Mucosa of stomach (tissue), 1 donor: Measurements from ENCODE around the gene CCN6.
"Not testable (repeated sequence)": the region's sequence is repeated elsewhere in the genome, so short reads cannot be mapped to it uniquely, and the experiment has no call there.

Source experiments
- H3K27me3 ChIP-seq: one replicate; pipeline ENCODE4 v1.7.0; 2013; ENCODE audit warnings: mild to moderate bottlenecking, low read length; ENCODE audit not compliant: control insufficient read depth, insufficient read depth
- H3K36me3 ChIP-seq: one replicate; pipeline ENCODE4 v1.7.0; 2013; ENCODE audit warnings: low read length; ENCODE audit not compliant: control insufficient read depth, insufficient read depth
- H3K4me1 ChIP-seq: one replicate; pipeline ENCODE4 v1.7.0; 2013; ENCODE audit warnings: mild to moderate bottlenecking, low read length; ENCODE audit not compliant: control insufficient read depth, insufficient read depth
- H3K4me3 ChIP-seq: one replicate; pipeline ENCODE4 v1.7.0; 2013; ENCODE audit warnings: low read length
- H3K9ac ChIP-seq: one replicate; pipeline ENCODE4 v1.7.0; 2013; ENCODE audit warnings: mild to moderate bottlenecking, low read length, moderate library complexity
- H3K9me3 ChIP-seq: one replicate; pipeline ENCODE4 v1.7.0; 2013; ENCODE audit warnings: mild to moderate bottlenecking, low read length, moderate library complexity; ENCODE audit not compliant: control insufficient read depth
- donor health status: Pancreatic carcinoma.

Gene CCN6

GRCh38 chr6:112043032-112044007, 10.6 kb upstream of the CCN6 start:
- Histone ChIP-seq H3K9ac (peak overlapping the region; percentile 63), H3K4me3 (peak overlapping the region; percentile 58), H3K27me3 (no peaks in the 10 kb centered on the region), H3K4me1 (no peaks in the 10 kb centered on the region), H3K36me3 (no peaks in the 10 kb centered on the region), H3K9me3 (no peaks in the 10 kb centered on the region)

DNA sequence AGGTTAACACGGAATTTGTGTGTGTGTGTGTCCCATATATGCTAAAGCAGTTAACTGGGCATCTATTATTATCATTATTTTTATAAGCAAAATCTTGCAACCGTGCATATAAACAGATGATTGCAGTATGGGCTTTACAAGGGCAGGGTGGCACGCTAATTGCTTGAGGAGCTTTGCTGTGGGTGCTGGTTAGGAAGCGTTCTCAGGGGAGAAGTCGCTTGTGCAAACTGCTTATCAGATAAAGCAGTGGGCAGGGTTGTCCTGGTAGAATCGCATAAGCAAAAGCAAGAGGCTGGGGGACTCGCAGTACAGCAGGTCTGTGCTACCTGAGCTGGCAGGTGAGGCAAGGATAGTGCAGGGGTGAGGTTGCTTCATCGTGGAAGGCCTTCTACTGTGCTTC, 9.7 kb upstream of the CCN6 start:
- Histone ChIP-seq H3K9me3 (no peaks in the 10 kb centered on the region), H3K4me3 (no peak overlapping the region), H3K4me1 (no peaks in the 10 kb centered on the region), H3K27me3 (no peaks in the 10 kb centered on the region), H3K9ac (no peak overlapping the region), H3K36me3 (no peaks in the 10 kb centered on the region)

GRCh38 chr6:112044856-112045255, 9.0 kb upstream of the CCN6 start:
- Histone ChIP-seq H3K9ac (no peak overlapping the region), H3K4me3 (no peak overlapping the region), H3K36me3 (no peaks in the 10 kb centered on the region), H3K4me1 (no peaks in the 10 kb centered on the region), H3K27me3 (no peaks in the 10 kb centered on the region), H3K9me3 (no peaks in the 10 kb centered on the region)

GRCh38 chr6:112047523-112047922, 6.4 kb upstream of the CCN6 start:
- not testable (repeated sequence) for H3K9ac ChIP-seq, H3K4me1 ChIP-seq, H3K9me3 ChIP-seq, H3K36me3 ChIP-seq, H3K4me3 ChIP-seq, H3K27me3 ChIP-seq

GRCh38 chr6:112049026-112049799, 4.7 kb upstream of the CCN6 start:
- H3K27me3 ChIP-seq: no peaks in the 10 kb centered on the region
- H3K4me3 ChIP-seq: no peak overlapping the region
- no peak overlapping the region for H3K9ac ChIP-seq
- H3K36me3 ChIP-seq: no peaks in the 10 kb centered on the region
- no peaks in the 10 kb centered on the region for H3K4me1 ChIP-seq
- H3K9me3 ChIP-seq: no peaks in the 10 kb centered on the region

DNA sequence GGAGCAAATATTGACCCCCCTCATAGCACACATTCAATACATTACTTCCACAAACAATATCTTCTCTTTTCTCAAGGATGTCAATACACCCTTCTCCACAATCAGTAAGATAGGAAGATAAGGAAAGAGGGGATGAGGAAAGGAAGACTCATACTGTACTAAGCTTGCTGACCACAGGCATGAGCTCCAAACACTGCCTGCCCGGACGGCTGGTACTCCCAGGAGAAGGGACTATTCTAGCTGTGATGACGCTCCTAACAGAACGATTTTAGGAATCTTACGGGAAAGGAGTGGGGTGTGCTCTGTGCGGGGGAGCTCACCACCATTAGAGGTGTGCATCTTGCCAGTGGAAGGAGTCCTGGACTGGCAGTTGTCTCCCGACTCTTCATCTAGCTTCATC, 3.9 kb upstream of the CCN6 start:
- H3K4me1 ChIP-seq: no peaks in the 10 kb centered on the region
- no peak overlapping the region for H3K9ac ChIP-seq
- H3K4me3 ChIP-seq: no peak overlapping the region
- no peaks in the 10 kb centered on the region for H3K27me3 ChIP-seq
- H3K9me3 ChIP-seq: no peaks in the 10 kb centered on the region
- H3K36me3 ChIP-seq: no peaks in the 10 kb centered on the region

- Histone ChIP-seq H3K9ac (no peak overlapping the region), H3K4me1 (no peaks in the 10 kb centered on the region), H3K36me3 (no peaks in the 10 kb centered on the region), H3K27me3 (no peaks in the 10 kb centered on the region), H3K9me3 (no peaks in the 10 kb centered on the region), H3K4me3 (no peak overlapping the region)
Observed at GRCh38 chr6:112050429-112050828, 3.5 kb upstream of the CCN6 start.

GRCh38 chr6:112051251-112051740, 2.6 kb upstream of the CCN6 start:
- not testable (repeated sequence) for H3K9me3 ChIP-seq, H3K4me1 ChIP-seq, H3K4me3 ChIP-seq, H3K9ac ChIP-seq, H3K36me3 ChIP-seq, H3K27me3 ChIP-seq

GRCh38 chr6:112054555-112055190, 769 bp downstream of the CCN6 start:
- Histone ChIP-seq H3K9me3 (no peaks in the 10 kb centered on the region), H3K9ac (no peak overlapping the region), H3K4me3 (no peak overlapping the region), H3K36me3 (no peaks in the 10 kb centered on the region), H3K4me1 (no peaks in the 10 kb centered on the region), H3K27me3 (no peaks in the 10 kb centered on the region)

DNA sequence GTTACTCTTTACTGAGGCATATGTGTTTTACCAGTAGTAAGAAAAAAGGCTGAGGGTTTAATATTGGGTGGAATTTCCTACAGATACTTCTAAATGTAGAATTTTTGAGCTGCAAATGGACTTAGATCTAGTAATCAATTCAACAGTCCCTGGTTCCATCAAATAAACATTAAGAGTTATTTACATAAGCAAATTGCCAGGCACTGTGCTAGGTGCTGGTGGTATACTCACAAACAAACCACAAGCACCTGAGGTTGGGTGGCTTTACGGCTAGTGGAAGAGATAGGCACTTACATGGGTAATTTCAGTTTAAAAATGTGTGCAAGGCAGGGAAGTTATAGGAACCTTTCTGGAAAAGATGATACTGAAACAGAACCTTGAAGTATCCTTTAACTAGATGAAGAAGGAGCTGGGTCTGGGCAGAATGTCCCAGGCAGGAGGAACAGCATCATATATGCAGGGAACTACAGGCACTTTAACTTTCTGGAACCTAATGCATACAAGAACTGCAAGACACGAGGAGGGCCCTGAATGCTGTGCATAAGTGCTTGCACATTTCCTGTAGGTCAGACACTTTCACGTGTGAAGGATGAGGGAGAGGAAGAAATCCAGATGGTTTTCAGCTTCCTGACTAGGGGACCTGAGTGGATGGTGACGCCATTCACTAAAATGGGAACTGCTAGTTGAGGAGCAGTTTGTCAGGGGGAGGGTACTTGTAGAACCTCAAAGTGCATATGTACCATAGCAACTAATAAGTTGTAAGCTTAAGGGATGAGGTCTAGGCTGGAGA, 4.5 kb downstream of the CCN6 start:
- no peaks in the 10 kb centered on the region for H3K36me3 ChIP-seq
- no peak overlapping the region for H3K9ac ChIP-seq
- H3K9me3 ChIP-seq: no peaks in the 10 kb centered on the region

DNA sequence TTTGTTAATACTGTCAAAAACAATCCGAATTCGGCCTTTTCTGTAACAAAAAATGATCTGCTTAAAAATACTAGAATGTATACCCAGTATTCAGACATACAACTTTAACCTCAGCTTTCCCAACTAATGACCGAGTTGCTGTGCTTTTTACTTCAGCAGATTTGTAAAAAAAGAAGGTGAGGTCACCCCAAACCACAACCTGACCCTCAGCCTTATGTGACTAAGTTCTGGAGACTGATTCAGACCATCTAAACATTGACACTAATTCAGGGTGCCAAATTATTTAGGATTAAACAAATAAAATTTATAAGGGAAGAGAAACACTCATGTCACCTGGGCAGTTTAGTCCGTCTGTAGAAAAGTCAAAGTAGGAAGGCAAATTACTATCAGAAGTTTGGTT, 7.7 kb downstream of the CCN6 start:
- H3K9me3 ChIP-seq: no peaks in the 10 kb centered on the region
- H3K36me3 ChIP-seq: no peaks in the 10 kb centered on the region
- no peaks in the 10 kb centered on the region for H3K4me1 ChIP-seq
- H3K9ac ChIP-seq: no peak overlapping the region
- no peak overlapping the region for H3K4me3 ChIP-seq
- no peaks in the 10 kb centered on the region for H3K27me3 ChIP-seq

More for the DNA sequence above, 4.5 kb downstream of the CCN6 start:
- Histone ChIP-seq H3K4me3 (no peak overlapping the region), H3K4me1 (no peaks in the 10 kb centered on the region), H3K27me3 (no peaks in the 10 kb centered on the region)
